Measurements from ENCODE around the gene SULT1A2.
"Not testable (repeated sequence)": the region's sequence is repeated elsewhere in the genome, so short reads cannot be mapped to it uniquely, and the experiment has no call there.

The SULT1A2 gene

GRCh38 chr16:28603381-28604185 is 6.7 kb upstream of the SULT1A2 start:
- no peak for DNase-seq (ENCODE audit: low read depth)
- TF ChIP-seq CTCF (conservative IDR thresholded peaks at IDR 0.05; ENCODE audit: low read depth, low read length): no peak
- no peak overlapping the region for H3K4me3 ChIP-seq (ENCODE audit: low read depth, low read length)

DNA sequence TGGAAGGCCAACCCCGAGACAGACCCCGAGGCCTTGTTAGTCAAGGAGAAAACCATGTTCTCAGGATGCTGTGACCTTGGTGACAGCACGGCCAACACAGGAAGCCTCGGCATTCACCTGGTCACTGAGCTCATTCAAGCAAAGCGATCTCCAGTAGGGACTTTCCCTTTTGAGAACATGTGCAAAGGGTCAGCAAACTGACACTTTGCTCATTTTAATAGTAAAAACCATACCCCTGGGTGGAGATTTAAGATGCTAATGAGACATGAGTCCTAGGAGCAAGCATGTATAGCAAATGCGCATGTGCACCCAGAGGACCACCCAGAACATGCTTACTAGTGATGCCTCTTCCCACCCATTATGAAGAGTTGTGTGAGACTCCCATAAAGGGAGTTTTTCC is 5.7 kb upstream of the SULT1A2 start:
- no peak overlapping the region for H3K4me3 ChIP-seq (ENCODE audit: low read depth, low read length)
- no peak for TF ChIP-seq CTCF (conservative IDR thresholded peaks at IDR 0.05; ENCODE audit: low read depth, low read length)
- no peak for DNase-seq (ENCODE audit: low read depth)

- H3K4me3 ChIP-seq (ENCODE audit: low read depth, low read length); DNase-seq (ENCODE audit: low read depth): not testable (repeated sequence)
Measured at GRCh38 chr16:28602062-28602461, 5.2 kb upstream of the SULT1A2 start.

DNA sequence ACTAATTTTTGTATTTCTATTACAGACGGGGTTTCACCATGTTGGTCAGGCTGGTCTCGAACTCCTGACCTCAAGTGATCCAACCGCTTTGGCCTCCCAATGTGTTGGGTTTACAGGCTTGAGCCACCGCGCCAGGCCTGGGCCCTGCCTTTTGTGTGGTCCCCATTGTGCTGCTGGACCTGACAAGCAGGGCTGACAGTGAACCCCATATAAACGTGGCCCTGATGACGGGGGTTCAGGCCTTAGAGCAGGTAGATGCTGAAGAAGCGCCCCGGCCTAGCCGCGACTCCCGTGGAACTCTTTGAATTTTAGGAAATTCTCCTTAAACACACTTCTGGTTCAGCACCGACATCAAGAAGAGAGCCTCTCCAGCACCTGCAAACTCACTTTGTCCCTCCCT is 4.7 kb upstream of the SULT1A2 start:
- not testable (repeated sequence) for DNase-seq (ENCODE audit: low read depth); H3K4me3 ChIP-seq (ENCODE audit: low read depth, low read length)

- not testable (repeated sequence) for DNase-seq (ENCODE audit: low read depth)
Measured at GRCh38 chr16:28600965-28601364, 4.1 kb upstream of the SULT1A2 start.

DNA sequence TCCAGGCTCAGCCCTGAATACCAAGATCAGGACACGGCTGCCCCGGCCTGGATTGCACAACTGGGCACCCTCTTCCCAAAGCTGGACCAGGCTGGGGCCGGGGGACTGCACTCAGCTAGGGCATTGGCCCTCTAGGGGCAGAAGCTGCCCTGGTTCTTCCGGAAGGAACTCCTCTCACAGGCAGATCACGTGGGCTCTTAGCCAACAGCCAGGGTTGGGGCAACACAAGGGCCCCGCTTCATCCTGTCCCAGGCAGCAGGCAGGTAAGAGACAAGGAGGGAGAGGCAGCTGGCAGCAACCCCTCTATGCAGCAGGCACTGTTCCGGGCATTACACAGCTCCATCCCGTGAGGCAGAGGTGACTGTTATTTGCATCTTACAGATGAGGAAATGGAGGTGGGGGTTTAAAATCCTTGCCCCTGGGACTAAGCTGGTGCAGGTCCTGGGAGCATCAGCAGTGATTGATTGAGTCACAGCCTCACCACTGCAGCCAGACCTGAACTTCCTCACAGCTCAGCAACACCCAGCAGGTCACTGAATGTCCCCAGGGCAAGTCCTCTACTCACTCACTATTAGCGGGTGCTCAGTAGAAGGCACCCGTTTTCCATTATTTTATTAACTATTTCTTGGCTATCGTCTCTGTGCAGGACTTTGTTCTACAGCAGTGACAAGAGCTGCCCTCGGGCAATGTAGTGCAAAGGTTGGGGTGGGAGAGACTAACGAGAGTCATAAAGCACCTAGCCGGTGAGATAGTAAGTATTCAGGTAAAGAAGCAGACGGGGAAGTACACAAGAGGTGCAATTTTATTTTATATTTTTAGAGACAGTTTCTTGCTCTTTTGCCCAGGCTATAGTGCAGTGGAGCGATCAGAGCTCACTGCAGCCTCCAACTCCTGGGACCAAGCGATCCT is 2.8 kb upstream of the SULT1A2 start:
- DNase-seq (ENCODE audit: low read depth); H3K4me3 ChIP-seq (ENCODE audit: low read depth, low read length): not testable (repeated sequence)

More at GRCh38 chr16:28600965-28601364, 4.1 kb upstream of the SULT1A2 start:
- H3K4me3 ChIP-seq (ENCODE audit: low read depth, low read length): not testable (repeated sequence)

- DNase-seq (ENCODE audit: low read depth): peak; percentile 47
- TF ChIP-seq CTCF (conservative IDR thresholded peaks at IDR 0.05; ENCODE audit: low read depth, low read length): peak; percentile 35
- no peak overlapping the region for H3K4me3 ChIP-seq (ENCODE audit: low read depth, low read length)
Measured at GRCh38 chr16:28597692-28598261, 927 bp upstream of the SULT1A2 start.

DNA sequence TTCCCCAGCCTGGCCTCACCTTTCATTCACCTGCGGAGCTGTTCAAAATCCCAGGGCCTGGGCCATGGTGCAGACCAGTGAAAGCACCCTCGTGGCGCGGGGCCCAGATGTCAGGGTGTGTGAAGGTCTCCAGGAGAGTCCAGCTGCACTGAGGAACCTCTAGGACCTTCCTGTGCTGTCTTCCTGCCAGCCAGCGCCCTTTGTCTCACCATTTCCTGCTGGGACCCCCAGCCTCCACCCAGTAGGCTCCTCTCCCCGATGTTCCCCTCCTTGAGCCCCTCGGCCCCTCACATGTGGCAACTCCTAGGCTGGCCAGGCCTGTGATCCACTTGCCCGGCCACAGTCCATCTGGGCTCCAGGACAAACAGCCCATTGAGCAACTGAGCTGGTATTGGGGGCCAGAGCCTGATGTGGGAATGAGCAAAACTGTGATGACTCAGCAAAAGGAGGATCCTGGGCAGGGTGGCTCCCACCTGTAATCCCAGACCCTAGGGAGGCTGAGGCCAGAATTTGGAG is 677 bp downstream of the SULT1A2 start:
- TF ChIP-seq CTCF (conservative IDR thresholded peaks at IDR 0.05; ENCODE audit: low read depth, low read length): no peak
- no peak overlapping the region for H3K4me3 ChIP-seq (ENCODE audit: low read depth, low read length)
- no peak for DNase-seq (ENCODE audit: low read depth)

- not testable (repeated sequence) for DNase-seq (ENCODE audit: low read depth); H3K4me3 ChIP-seq (ENCODE audit: low read depth, low read length)
Measured at GRCh38 chr16:28595451-28595850, 1.4 kb downstream of the SULT1A2 start.

All from choroid plexus epithelial cell (primary cell).